ENCODE results near the gene ACAN.

The ACAN gene

GRCh38 chr15:88832820-88833730 is 29.8 kb downstream of the ACAN start:
- H3F3A ChIP-seq (ENCODE audit: insufficient read depth, low read length): no peaks in the 10 kb centered on the region
- no peak overlapping the region for H3K4me3 ChIP-seq (ENCODE audit: low read length)
- no peaks in the 10 kb centered on the region for H3K27me3 ChIP-seq (replicated peaks; ENCODE audit: insufficient read depth, low read length)
- DNase-seq: no peak
- H3K9me2 ChIP-seq (replicated peaks; ENCODE audit: insufficient read depth, low read length): no peaks in the 10 kb centered on the region
- H3K9me3 ChIP-seq (replicated peaks; ENCODE audit: insufficient read depth, low read length): no peaks in the 10 kb centered on the region
- H3K27ac ChIP-seq (ENCODE audit: low read length): no peak overlapping the region
- no peaks in the 10 kb centered on the region for H4K20me1 ChIP-seq (ENCODE audit: insufficient read depth, low read length)
- no peaks in the 10 kb centered on the region for H3K79me2 ChIP-seq (ENCODE audit: low read length)
- no peaks in the 10 kb centered on the region for H3K36me3 ChIP-seq (replicated peaks; ENCODE audit: insufficient read depth, low read length)
- H3K4me2 ChIP-seq (ENCODE audit: low read depth, low read length): no peak overlapping the region
- H2AFZ ChIP-seq (ENCODE audit: low read length): no peak overlapping the region
- no peak overlapping the region for H3K9ac ChIP-seq (ENCODE audit: low read length)
- no peaks in the 10 kb centered on the region for H3K4me1 ChIP-seq (ENCODE audit: low read length)
- TF ChIP-seq CTCF (IDR thresholded peaks at IDR 0.05; ENCODE audit: low read length) (no peak), EZH2 (optimal IDR thresholded peaks at IDR 0.05; ENCODE audit: low read depth, low read length) (no peak), EZH2phosphoT487 (IDR thresholded peaks at IDR 0.05; ENCODE audit: low read length) (no peak)

GRCh38 chr15:88833731-88834100 is 30.5 kb downstream of the ACAN start:
- Histone ChIP-seq H3K27ac (ENCODE audit: low read length) (no peak overlapping the region), H3K9ac (ENCODE audit: low read length) (no peak overlapping the region), H3K9me2 (replicated peaks; ENCODE audit: insufficient read depth, low read length) (no peaks in the 10 kb centered on the region), H3K79me2 (ENCODE audit: low read length) (no peaks in the 10 kb centered on the region), H3K4me1 (ENCODE audit: low read length) (no peaks in the 10 kb centered on the region), H3K9me3 (replicated peaks; ENCODE audit: insufficient read depth, low read length) (no peaks in the 10 kb centered on the region), H3K27me3 (replicated peaks; ENCODE audit: insufficient read depth, low read length) (no peaks in the 10 kb centered on the region), H2AFZ (ENCODE audit: low read length) (no peak overlapping the region), H3K4me3 (ENCODE audit: low read length) (no peak overlapping the region), H3F3A (ENCODE audit: insufficient read depth, low read length) (no peaks in the 10 kb centered on the region), H3K4me2 (ENCODE audit: low read depth, low read length) (no peak overlapping the region), H4K20me1 (ENCODE audit: insufficient read depth, low read length) (no peaks in the 10 kb centered on the region), H3K36me3 (replicated peaks; ENCODE audit: insufficient read depth, low read length) (no peaks in the 10 kb centered on the region)
- no peak for TF ChIP-seq CTCF (IDR thresholded peaks at IDR 0.05; ENCODE audit: low read length)
- no peak for TF ChIP-seq EZH2 (optimal IDR thresholded peaks at IDR 0.05; ENCODE audit: low read depth, low read length)
- no peak for TF ChIP-seq EZH2phosphoT487 (IDR thresholded peaks at IDR 0.05; ENCODE audit: low read length)
- no peak for DNase-seq

- Histone ChIP-seq H3K4me1 (ENCODE audit: low read length) (no peaks in the 10 kb centered on the region), H3F3A (ENCODE audit: insufficient read depth, low read length) (no peaks in the 10 kb centered on the region), H3K9ac (ENCODE audit: low read length) (no peak overlapping the region), H3K9me2 (replicated peaks; ENCODE audit: insufficient read depth, low read length) (no peaks in the 10 kb centered on the region), H3K9me3 (replicated peaks; ENCODE audit: insufficient read depth, low read length) (no peaks in the 10 kb centered on the region), H3K36me3 (replicated peaks; ENCODE audit: insufficient read depth, low read length) (no peaks in the 10 kb centered on the region), H3K27ac (ENCODE audit: low read length) (no peak overlapping the region), H4K20me1 (ENCODE audit: insufficient read depth, low read length) (no peaks in the 10 kb centered on the region), H2AFZ (ENCODE audit: low read length) (peak overlapping the region; percentile 44; the same call in 1 of the 2 replicates), H3K27me3 (replicated peaks; ENCODE audit: insufficient read depth, low read length) (no peaks in the 10 kb centered on the region), H3K4me3 (ENCODE audit: low read length) (no peak overlapping the region), H3K4me2 (ENCODE audit: low read depth, low read length) (no peak overlapping the region), H3K79me2 (ENCODE audit: low read length) (no peaks in the 10 kb centered on the region)
- peak; percentile 45 for DNase-seq
- TF ChIP-seq EZH2phosphoT487 (IDR thresholded peaks at IDR 0.05; ENCODE audit: low read length) (no peak), EZH2 (optimal IDR thresholded peaks at IDR 0.05; ENCODE audit: low read depth, low read length) (no peak), CTCF (IDR thresholded peaks at IDR 0.05; ENCODE audit: low read length) (peak; percentile 85)
These were observed 31.1 kb downstream of the ACAN start for GRCh38 chr15:88834211-88834812.

Measured in MM.1S (cell line).